PC-9 (cell line): ENCODE measurements around the gene RSPH1.

Experiments
- CTCF ChIP-seq: fragments of 200-600 bp; sonication (generic); conservative IDR thresholded peaks from 2 replicates; pipeline ENCODE4 v1.6.1; 2017; ENCODE audit warnings: mixed run types, antibody characterized with exemption, mild to moderate bottlenecking, moderate library complexity
- EZH2 ChIP-seq: fragments of 200-600 bp; sonication (generic); IDR thresholded peaks from 2 replicates; pipeline ENCODE4 v1.8.0; 2017; ENCODE audit warnings: antibody characterized with exemption, low read depth

- TF ChIP-seq CTCF (no peak), EZH2 (no peak)
These were observed 61.1 kb downstream of the RSPH1 start for GRCh38 chr21:42434884-42435283.
